Gastroesophageal sphincter (tissue), 4 donors: ENCODE measurements around the gene RCBTB2. TPM values are rescaled to one million over a fixed set of nuclear protein-coding genes. Genes with fewer than 3 reads are reported as not detected.

ENCODE experiments used
- ATAC-seq: fragments of 150-250 bp; one replicate; pipeline ENCODE4 v1.9.1; 2016; ENCODE audit warnings: mild to moderate bottlenecking, moderate library complexity
- H3K27ac ChIP-seq, 4 donors: fragments of 200-600 bp; sonication (generic) in 3 of 4; 1 replicate in 3 of 4; 2 replicates in 1 of 4; pipeline ENCODE4 v1.5.1; 2016 to 2019
- H3K27me3 ChIP-seq: fragments of 200-600 bp; sonication (generic); one replicate; pipeline ENCODE4 v1.5.1; 2019
- H3K36me3 ChIP-seq, 2 donors: fragments of 200-600 bp; sonication (generic); one replicate each; pipeline ENCODE4 v1.5.1; 2019; ENCODE audit warnings: control low read depth in 1 of 2
- H3K4me1 ChIP-seq, 3 donors: fragments of 200-600 bp; sonication (generic); 1 replicate in 2 of 3; 2 replicates in 1 of 3; pipeline ENCODE4 v1.5.1; 2016 to 2019; ENCODE audit warnings: control low read depth in 2 of 3
- H3K4me3 ChIP-seq, 2 donors: fragments of 200-600 bp; sonication (generic); one replicate each; pipeline ENCODE4 v1.5.1; 2019; ENCODE audit warnings: mild to moderate bottlenecking in 1 of 2, moderate library complexity in 1 of 2
- H3K9me3 ChIP-seq, 3 donors: fragments of 200-600 bp; sonication (generic); one replicate each; pipeline ENCODE4 v1.5.1; 2017 to 2019; ENCODE audit warnings: control low read depth in 2 of 3
- CTCF ChIP-seq, 4 experiments: fragments of 200-600 bp in 2 of 4; fragments of 450-650 bp in 2 of 4; sonication (generic) in 1 of 4; IDR thresholded peaks; one replicate each; pipeline ENCODE4 v1.5.1; 2017 to 2019; ENCODE audit warnings: antibody characterized with exemption in 4 of 4, mild to moderate bottlenecking in 2 of 4, moderate library complexity in 2 of 4
- EP300 ChIP-seq: sonication (generic); formaldehyde crosslinking; IDR thresholded peaks from one replicate; pipeline ENCODE4 v1.6.1; 2017; ENCODE audit warnings: antibody characterized with exemption, mild to moderate bottlenecking
- POLR2A ChIP-seq, 2 donors: fragments of 450-650 bp; IDR thresholded peaks; one replicate each; pipeline ENCODE4 v1.6.1; 2017; ENCODE audit warnings: antibody characterized with exemption in 2 of 2, mild to moderate bottlenecking in 2 of 2, moderate library complexity in 1 of 2
- POLR2AphosphoS5 ChIP-seq: sonication (generic); formaldehyde crosslinking; IDR thresholded peaks from one replicate; pipeline ENCODE4 v1.6.1; 2017; ENCODE audit warnings: antibody characterized with exemption
- WGBS, 2 donors: methylation state at CpG; one replicate each; pipeline ENCODE4 v1.1.5; 2018; ENCODE audit warnings: low coverage in 1 of 2; 5-methylcytosine and 5-hydroxymethylcytosine counted together
- total RNA-seq, 4 donors: library from RNA; depleted of rRNA; stranded (reverse); fragments of >200 nt; gene quantifications; one replicate each; pipeline ENCODE4 v1.1.0, GENCODE V29; 2016

Gene RCBTB2
- total RNA-seq, 4 donors from 2014 or later = 14.9 to 26.1 (median 16.7) TPM

GRCh38 chr13:48559638-48560320 is 26.9 kb upstream of the RCBTB2 start:
- TF ChIP-seq EP300 = no peak
- ATAC-seq = no peak
- no peaks in the 10 kb centered on the region for H3K4me1 ChIP-seq
- WGBS, 2 donors = 71 to 84% methylated on average over 5 of the region's 5 CpGs
- no peak overlapping the region for H3K27ac ChIP-seq
- H3K27me3 ChIP-seq = no peaks in the 10 kb centered on the region
- no peaks in the 10 kb centered on the region for H3K36me3 ChIP-seq
- H3K4me3 ChIP-seq = no peak overlapping the region
- no peaks in the 10 kb centered on the region for H3K9me3 ChIP-seq

GRCh38 chr13:48556817-48557216 is 23.9 kb upstream of the RCBTB2 start:
- no peak overlapping the region for H3K27ac ChIP-seq
- no peaks in the 10 kb centered on the region for H3K4me1 ChIP-seq
- ATAC-seq = no peak
- peaks cover 0 to 3% (median 0%) of the 10 kb centered on the region in 3 donors for H3K9me3 ChIP-seq
- no peaks in the 10 kb centered on the region for H3K36me3 ChIP-seq
- TF ChIP-seq POLR2A (IDR thresholded peaks at IDR 0.05) (no peak), EP300 (no peak), CTCF (IDR thresholded peaks at IDR 0.05) (no peak), POLR2AphosphoS5 (no peak)
- no peaks in the 10 kb centered on the region for H3K27me3 ChIP-seq
- H3K4me3 ChIP-seq = no peak overlapping the region
- WGBS, 2 donors = 69 to 84% methylated on average over 2 of the region's 2 CpGs

GRCh38 chr13:48555441-48555840 is 22.6 kb upstream of the RCBTB2 start:
- ATAC-seq = no peak
- H3K4me1 ChIP-seq = no peaks in the 10 kb centered on the region
- TF ChIP-seq POLR2AphosphoS5 (no peak), CTCF (IDR thresholded peaks at IDR 0.05) (no peak), EP300 (no peak), POLR2A (IDR thresholded peaks at IDR 0.05) (no peak)
- no peak overlapping the region for H3K27ac ChIP-seq
- no peak overlapping the region for H3K4me3 ChIP-seq
- no peaks in the 10 kb centered on the region for H3K27me3 ChIP-seq
- H3K9me3 ChIP-seq = peaks cover 0 to 16% (median 0%) of the 10 kb centered on the region in 3 donors
- H3K36me3 ChIP-seq = no peaks in the 10 kb centered on the region

- peaks cover 0 to 16% (median 0%) of the 10 kb centered on the region in 3 donors for H3K9me3 ChIP-seq
- H3K4me3 ChIP-seq = no peak overlapping the region
- no peaks in the 10 kb centered on the region for H3K27me3 ChIP-seq
- ATAC-seq = no peak
- no peaks in the 10 kb centered on the region for H3K4me1 ChIP-seq
- WGBS, 2 donors = 100% methylated on average over 1 of the region's 1 CpG; no CpG with 5 or more reads in 1 of the 2 donors
- H3K36me3 ChIP-seq = no peaks in the 10 kb centered on the region
- no peak overlapping the region for H3K27ac ChIP-seq
- TF ChIP-seq POLR2AphosphoS5 = no peak
- TF ChIP-seq POLR2A (IDR thresholded peaks at IDR 0.05) = no peak
- TF ChIP-seq CTCF (IDR thresholded peaks at IDR 0.05) = no peak
- no peak for TF ChIP-seq EP300
Measured at GRCh38 chr13:48551329-48551728, 18.4 kb upstream of the RCBTB2 start.

- Histone ChIP-seq H3K27ac (no peak overlapping the region), H3K27me3 (no peaks in the 10 kb centered on the region), H3K4me1 (no peaks in the 10 kb centered on the region), H3K4me3 (no peak overlapping the region), H3K36me3 (no peaks in the 10 kb centered on the region), H3K9me3 (peaks cover 0 to 16% (median 0%) of the 10 kb centered on the region in 3 donors)
- no peak for TF ChIP-seq EP300
- no peak for TF ChIP-seq POLR2AphosphoS5
- no peak for TF ChIP-seq CTCF (IDR thresholded peaks at IDR 0.05)
- no peak for TF ChIP-seq POLR2A (IDR thresholded peaks at IDR 0.05)
- no peak for ATAC-seq
- 67 to 100% methylated on average over 1 of the region's 1 CpG for WGBS, 2 donors
Measured at GRCh38 chr13:48549658-48550057, 16.8 kb upstream of the RCBTB2 start.
